ENCODE data around the gene MRPL10. TPM values are rescaled to one million over a fixed set of nuclear protein-coding genes. Genes with fewer than 3 reads are reported as not detected.

The MRPL10 gene
- polyA plus RNA-seq, 6 donors from 2014 or later, result 33.1 to 49.0 (median 39.1) TPM

DNA sequence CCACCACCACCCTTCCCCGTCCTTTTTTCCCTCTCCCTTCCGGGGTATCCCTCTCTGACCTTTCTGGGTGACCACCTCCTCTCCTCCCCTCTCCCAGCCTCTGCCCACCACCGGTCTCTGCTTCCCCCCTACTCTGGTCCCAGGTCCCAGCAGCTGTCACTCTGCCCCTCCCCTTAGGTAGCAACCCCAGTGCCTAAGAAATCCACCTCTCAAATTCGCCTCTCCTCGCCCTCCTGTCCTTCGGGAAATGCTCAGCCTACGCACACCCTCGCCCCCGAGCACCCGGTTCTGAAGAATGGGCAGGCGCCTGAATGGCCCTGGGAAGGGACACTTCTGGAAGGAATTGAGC lies 20.4 kb upstream of the MRPL10 start:
- ATAC-seq (ENCODE audit: low read depth in 2 of 2) (no peak), DNase-seq (no peak)
- Mint-ChIP-seq H3K9me3 (no peaks in the 10 kb centered on the region), H3K27me3 (peaks cover 64 to 94% (median 90%) of the 10 kb centered on the region in 3 donors), H3K36me3 (no peaks in the 10 kb centered on the region), H3K27ac (no peak overlapping the region), H3K4me1 (peaks cover 23 to 30% (median 29%) of the 10 kb centered on the region in 3 donors), H3K4me3 (peak overlapping the region in 6 of 8 donors; percentile 26 to 88 (median 62))

DNA sequence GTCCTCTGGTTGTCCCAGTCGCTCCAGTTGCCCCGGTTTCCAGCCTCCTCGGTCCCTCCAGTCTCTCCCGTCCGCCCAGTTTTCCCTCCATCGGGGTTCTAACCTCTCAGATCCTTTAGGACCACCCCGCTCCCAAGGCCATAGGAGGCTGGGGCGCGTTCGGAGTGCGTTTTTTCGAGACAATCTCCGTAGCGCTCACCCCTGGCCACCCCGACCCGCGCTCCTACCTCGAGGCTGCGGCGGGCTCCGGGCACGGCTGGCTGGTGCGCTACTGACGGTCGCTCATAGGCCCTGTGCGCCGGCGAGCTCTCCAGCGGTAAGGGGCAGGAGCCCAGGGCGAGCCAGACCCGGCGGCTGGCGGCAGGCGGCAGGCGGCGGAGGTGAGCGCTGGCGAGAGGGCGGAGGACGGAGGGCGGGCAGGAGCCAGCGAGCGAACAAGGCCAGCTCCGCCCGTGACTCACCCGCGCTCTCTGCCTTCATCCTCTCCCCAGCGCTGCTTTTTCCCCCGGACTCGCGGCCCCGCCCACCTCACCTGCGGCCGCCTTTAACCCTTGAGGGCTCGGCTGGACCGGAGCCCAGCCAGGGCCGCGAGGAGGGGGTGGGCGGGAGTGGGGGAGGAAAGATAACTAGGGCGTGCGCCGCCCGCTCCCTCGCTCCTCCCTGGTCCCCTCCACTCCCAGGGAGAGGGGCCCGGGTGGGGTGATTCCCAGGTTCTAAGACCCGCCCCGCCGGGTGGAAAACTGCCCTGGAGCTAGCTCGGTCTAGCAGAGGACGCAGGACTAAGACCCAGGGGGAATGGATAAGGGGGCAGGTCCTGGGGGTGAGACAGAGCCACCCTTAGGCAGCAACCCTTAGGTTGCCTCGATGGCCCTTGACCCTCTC lies 19.6 kb upstream of the MRPL10 start, which contains the start of gene SP6:
Gene SP6, minus strand, starts transcription at position 472 of the 882 bp plus-strand sequence. CDS start 2,734 bp downstream, outside the sequence.
- Mint-ChIP-seq H3K36me3 (no peaks in the 10 kb centered on the region), H3K27ac (no peak within 1 kb of the TSS)

DNA sequence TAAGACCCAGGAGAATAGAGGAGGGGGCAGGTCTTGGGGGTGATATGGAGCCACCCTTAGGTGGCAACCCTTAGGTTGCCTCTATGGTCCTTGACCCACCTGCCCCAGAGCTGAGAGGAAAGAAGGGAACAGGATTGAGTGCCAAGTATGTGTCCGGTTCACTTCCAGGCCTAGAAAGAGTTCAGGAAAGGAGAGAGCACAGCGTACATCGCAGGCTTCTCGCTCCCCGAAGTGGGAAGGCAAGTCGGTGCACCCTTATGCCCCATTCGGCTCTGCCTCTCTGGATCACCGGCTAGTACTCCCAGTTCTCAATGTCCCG lies 19.0 kb upstream of the MRPL10 start:
- H3K4me3 Mint-ChIP-seq, result peak overlapping the region; percentile 16 to 85 (median 70)
- H3K9me3 Mint-ChIP-seq, result no peaks in the 10 kb centered on the region
- H3K36me3 Mint-ChIP-seq, result no peaks in the 10 kb centered on the region
- DNase-seq, result no peak
- H3K27ac Mint-ChIP-seq, result no peak overlapping the region
- no peak for ATAC-seq (ENCODE audit: low read depth in 2 of 2)
- H3K4me1 Mint-ChIP-seq, result peaks cover 23 to 32% (median 29%) of the 10 kb centered on the region in 3 donors
- peaks cover 64 to 94% (median 90%) of the 10 kb centered on the region in 3 donors for H3K27me3 Mint-ChIP-seq

More for the DNA sequence above, 19.6 kb upstream of the MRPL10 start, which contains the start of gene SP6:
- peaks cover 23 to 32% (median 29%) of the 10 kb centered on the region in 3 donors for H3K4me1 Mint-ChIP-seq
- no peaks in the 10 kb centered on the region for H3K9me3 Mint-ChIP-seq
- H3K4me3 Mint-ChIP-seq, result peak within 1 kb of the TSS; percentile 16 to 88 (median 74)
- ATAC-seq (ENCODE audit: low read depth in 2 of 2) (peak; percentile 65 to 67), DNase-seq (peak; percentile 31)
- peaks cover 63 to 94% (median 90%) of the 10 kb centered on the region in 3 donors for H3K27me3 Mint-ChIP-seq

DNA sequence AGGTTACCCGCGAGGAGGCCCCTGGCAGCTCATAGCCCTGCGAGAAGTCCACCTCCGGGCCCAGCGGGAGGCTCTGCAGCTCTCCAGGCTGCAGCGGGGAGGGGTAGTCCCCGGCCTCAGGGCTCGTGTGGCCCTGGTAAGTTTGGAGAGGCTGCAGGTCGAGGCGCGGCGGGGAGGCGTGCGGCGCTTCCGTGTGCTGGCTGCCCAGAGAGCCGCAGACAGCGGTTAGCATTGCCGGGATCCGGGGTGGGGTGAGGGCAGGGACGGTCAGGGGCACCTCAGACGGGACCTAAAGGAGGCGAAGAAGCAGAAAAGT lies 16.8 kb upstream of the MRPL10 start:
- Mint-ChIP-seq H3K36me3 (no peaks in the 10 kb centered on the region), H3K27ac (no peak overlapping the region), H3K4me1 (peaks cover 23 to 32% (median 29%) of the 10 kb centered on the region in 3 donors), H3K9me3 (no peaks in the 10 kb centered on the region), H3K4me3 (peak overlapping the region in 1 of 8 donors; percentile 25), H3K27me3 (peaks cover 55 to 89% (median 84%) of the 10 kb centered on the region in 3 donors)
- DNase-seq (no peak), ATAC-seq (ENCODE audit: low read depth in 2 of 2) (no peak)

DNA sequence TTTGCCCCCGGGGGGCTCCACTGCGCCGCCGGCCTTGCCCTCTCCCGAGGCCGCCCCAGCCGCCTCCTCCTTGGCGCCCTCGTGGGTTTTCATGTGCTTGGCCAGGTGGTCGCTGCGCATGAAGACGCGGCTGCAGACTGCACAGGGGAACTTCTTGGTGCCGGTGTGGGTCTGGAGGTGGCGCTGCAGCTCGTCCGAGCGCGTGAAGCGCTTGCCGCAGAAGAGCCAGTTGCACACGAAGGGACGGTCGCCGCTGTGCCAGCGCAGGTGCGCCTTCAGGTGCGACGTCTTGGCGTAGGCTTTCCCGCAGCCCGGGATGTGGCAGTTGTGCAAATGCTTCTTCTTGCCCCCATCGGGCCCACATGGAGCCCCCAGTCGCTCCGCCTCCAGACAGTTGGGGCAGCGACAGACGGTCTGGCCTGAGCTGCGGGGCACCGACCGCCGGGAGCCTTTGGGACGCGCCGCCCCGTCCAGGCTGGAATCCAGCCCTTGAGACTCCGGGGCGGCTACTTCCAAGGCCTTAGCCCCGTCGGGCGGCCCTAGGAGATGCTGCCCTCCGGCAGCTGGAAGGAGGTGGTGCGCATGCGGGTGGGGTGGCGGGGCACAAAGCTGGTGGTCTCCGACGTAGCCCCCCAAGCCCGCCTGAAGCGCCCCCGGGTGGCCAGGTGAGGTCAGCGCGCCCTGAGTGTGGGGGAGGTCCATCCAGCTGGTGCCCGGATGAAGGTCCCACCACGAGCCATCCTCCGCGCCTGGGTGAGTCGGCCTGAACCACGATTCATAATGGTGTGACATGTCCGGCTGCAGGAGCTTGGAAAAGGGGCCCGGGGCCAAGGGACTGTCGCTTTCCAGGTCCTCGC lies 16.2 kb upstream of the MRPL10 start:
- Mint-ChIP-seq H3K9me3 (no peaks in the 10 kb centered on the region), H3K4me1 (peaks cover 26 to 36% (median 33%) of the 10 kb centered on the region in 3 donors), H3K36me3 (no peaks in the 10 kb centered on the region), H3K27me3 (peaks cover 55 to 83% (median 78%) of the 10 kb centered on the region in 3 donors), H3K4me3 (peak overlapping the region in 3 of 8 donors; percentile 4 to 41 (median 25)), H3K27ac (no peak overlapping the region)
- DNase-seq (no peak), ATAC-seq (ENCODE audit: low read depth in 2 of 2) (peak; percentile 49 to 51)

DNA sequence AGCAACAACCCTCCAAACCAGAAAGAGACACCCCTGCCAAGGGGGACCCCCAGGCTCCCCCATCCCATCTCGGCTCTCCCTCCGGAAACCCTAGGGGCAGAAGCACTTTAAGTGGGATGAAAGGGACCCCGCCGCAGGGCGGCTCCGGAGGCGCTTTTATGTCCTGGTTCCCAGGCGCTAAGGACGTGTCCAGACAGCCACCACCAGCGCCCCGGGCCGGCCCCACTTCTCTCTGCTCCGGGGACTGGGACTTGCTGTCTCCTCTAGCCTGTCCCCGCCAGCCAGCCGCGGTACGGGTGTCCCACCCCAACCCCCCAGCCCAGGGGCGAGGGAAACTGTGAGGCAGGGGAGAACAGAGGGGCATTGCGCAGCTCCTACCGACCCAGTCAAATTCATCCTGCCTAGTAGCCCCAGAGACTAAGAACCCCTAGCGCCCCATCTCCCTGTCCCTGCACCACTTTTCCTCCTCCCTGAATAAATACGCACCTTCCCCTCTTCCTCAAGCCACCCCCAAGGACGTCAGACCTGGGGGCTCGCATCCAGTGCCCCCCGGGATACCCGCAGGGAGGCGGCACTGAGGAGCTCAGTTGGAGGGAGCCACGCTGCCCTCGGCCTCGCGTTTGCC lies 15.5 kb upstream of the MRPL10 start:
- Mint-ChIP-seq H3K4me3 (peak overlapping the region in 2 of 8 donors; percentile 4 to 20), H3K27me3 (peaks cover 49 to 75% (median 71%) of the 10 kb centered on the region in 3 donors), H3K27ac (no peak overlapping the region), H3K36me3 (no peaks in the 10 kb centered on the region), H3K4me1 (peaks cover 19 to 29% (median 25%) of the 10 kb centered on the region in 3 donors), H3K9me3 (no peaks in the 10 kb centered on the region)
- ATAC-seq (ENCODE audit: low read depth in 2 of 2) (no peak), DNase-seq (no peak)

DNA sequence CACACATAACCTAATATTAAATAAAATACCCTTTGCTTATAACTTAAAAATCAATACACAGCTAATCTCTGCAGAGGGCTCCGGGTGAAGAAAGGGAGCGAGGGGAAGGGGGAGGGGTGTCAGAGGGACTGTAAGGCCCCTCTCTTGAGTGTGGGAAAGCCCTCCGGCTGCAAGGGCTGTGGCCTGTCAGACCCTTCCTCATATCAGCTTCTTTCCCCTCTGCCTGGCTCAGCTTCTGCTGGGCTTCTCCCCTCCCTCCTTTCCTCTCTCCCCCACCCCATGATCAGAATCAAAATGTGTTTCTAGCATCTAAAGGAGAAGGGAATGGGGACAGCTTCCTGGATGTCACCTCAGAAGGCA lies 14.4 kb upstream of the MRPL10 start:
- ATAC-seq (ENCODE audit: low read depth in 2 of 2), result no peak
- peaks cover 49 to 70% (median 64%) of the 10 kb centered on the region in 3 donors for H3K27me3 Mint-ChIP-seq
- H3K4me1 Mint-ChIP-seq, result peaks cover 21 to 32% (median 25%) of the 10 kb centered on the region in 3 donors
- no peak overlapping the region for H3K4me3 Mint-ChIP-seq
- no peak overlapping the region for H3K27ac Mint-ChIP-seq
- H3K9me3 Mint-ChIP-seq, result no peaks in the 10 kb centered on the region
- DNase-seq, result no peak
- H3K36me3 Mint-ChIP-seq, result no peaks in the 10 kb centered on the region

DNA sequence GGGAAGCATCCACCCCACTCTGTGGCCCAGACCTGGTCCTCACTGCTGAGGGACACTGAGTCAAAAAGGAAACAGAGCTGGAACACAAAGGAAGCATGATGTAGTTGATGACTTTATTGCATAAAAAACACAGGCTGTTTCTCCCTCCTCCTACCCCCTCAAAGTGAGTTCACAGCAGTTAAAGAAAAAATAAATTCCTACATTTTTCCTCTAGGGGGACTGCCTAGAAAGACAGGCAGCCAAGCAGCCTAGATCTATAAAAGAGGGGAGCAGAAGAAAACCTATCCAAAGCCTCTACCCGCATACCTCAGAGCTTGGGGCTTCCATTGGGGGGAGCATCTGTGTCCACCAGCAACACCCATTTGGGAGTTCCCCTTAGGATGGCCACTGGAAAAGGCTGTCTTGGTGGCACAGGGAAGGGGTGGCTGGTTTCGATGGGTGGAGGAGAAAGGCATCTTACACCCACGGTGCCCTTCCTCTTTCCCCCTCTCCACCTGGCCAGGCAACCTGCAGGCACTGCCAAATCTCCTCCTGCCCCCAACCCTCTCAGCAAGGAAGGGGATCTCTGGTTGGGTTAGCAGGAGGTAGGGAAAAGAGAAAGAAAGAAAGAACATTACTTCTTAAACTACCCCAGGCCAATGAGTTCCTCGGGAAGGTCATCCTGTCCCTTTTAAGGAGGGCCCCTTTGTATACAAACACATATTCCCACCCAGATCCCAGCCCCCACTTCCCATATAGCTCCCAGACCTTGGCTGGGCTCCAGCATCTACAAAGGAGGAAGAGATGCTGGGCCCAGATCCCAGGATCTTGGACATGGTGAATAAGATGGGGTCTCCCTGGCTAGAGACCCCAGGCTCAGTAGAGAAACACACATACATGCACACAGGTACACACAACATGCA lies 13.7 kb upstream of the MRPL10 start:
- no peak overlapping the region for H3K27ac Mint-ChIP-seq
- H3K4me3 Mint-ChIP-seq, result peak overlapping the region in 1 of 8 donors; percentile 5
- DNase-seq (no peak), ATAC-seq (ENCODE audit: low read depth in 2 of 2) (no peak)
- no peaks in the 10 kb centered on the region for H3K9me3 Mint-ChIP-seq
- peaks cover 43 to 63% (median 58%) of the 10 kb centered on the region in 3 donors for H3K27me3 Mint-ChIP-seq
- H3K36me3 Mint-ChIP-seq, result no peaks in the 10 kb centered on the region
- H3K4me1 Mint-ChIP-seq, result peaks cover 20 to 32% (median 25%) of the 10 kb centered on the region in 3 donors

DNA sequence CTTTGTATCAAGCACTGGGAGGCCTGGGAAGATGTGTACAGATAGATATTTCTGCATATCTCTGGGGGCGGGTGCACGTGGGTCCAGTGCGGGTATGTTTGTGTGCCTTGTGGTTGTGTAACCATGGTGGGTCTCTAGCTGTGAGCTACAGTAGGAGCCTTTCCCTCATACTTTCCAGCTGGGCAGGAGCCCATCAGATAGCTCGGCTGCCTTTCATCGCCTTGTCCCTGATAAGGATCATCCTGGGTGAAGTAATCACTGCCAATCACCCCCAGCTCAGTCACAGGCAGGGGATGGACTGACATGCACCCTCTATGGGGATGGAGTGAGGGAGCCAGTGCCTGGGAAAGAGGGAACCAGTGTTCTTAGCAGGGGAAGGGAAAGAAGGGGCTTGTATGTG lies 12.9 kb upstream of the MRPL10 start:
- Mint-ChIP-seq H3K36me3 (no peaks in the 10 kb centered on the region), H3K27me3 (peaks cover 38 to 55% (median 49%) of the 10 kb centered on the region in 3 donors), H3K9me3 (no peaks in the 10 kb centered on the region), H3K4me1 (peaks cover 23 to 36% (median 32%) of the 10 kb centered on the region in 3 donors), H3K4me3 (no peak overlapping the region), H3K27ac (no peak overlapping the region)
- DNase-seq (no peak), ATAC-seq (ENCODE audit: low read depth in 2 of 2) (no peak)

DNA sequence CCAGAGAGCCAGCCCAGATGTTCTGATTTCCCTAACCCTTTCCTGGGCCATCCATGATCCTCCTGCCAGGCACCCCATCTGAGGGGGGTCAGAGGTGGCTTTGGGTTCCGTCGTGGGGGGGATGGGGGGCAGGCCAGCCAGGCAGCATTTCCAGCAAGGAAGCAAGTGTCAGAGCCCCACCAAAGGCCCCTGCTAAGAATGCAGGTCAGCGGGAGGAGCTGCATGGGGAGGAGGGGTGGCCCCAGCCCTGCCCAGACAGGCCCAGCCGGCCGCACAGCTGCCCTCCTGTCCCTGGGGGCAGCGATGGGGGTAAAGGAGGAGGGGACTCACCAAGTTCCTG lies 12.0 kb upstream of the MRPL10 start:
- Mint-ChIP-seq H3K4me3 (peak overlapping the region in 1 of 8 donors; percentile 95), H3K27ac (no peak overlapping the region), H3K9me3 (no peaks in the 10 kb centered on the region), H3K27me3 (peaks cover 30 to 46% (median 40%) of the 10 kb centered on the region in 3 donors), H3K36me3 (no peaks in the 10 kb centered on the region), H3K4me1 (peaks cover 23 to 36% (median 30%) of the 10 kb centered on the region in 3 donors)
- ATAC-seq (ENCODE audit: low read depth in 2 of 2), result no peak
- no peak for DNase-seq

DNA sequence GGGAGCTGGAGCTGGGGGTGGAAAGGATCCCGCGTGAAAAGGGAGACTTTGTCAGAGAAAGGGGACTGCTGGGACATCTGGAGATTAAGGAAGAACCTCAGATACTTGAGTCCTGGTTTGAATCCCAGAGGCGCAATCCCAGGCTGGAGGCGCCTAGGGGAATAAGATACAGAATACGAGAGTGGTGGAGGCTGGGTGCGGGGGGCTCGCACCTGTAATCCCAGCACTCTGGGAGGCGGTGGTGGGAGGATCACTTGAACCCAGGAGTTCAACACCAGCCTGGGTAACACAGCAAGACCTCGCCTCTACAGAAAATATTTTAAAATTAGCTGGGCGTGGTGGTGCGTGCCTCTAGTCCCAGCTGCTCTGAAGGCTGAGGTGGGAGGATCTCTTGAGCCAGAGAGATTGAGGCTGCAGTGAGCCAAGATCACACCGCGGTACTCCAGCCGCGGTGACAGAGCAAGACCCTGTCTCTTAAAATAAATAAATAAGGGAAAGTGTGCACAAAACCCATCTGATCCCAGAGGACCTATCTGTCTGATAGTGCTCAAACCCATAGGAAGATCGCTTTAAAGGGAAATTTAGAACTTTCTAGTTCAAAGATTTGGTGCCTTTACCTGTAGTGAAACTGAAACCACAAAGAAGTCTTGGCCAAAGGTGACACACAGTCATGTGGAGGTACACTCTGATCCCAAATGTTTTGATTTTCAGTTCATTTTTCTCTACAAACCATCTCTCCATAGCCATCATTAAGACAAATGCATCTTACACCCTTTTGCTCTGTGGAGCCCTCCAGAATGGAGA lies 10.3 kb upstream of the MRPL10 start:
- Mint-ChIP-seq H3K4me3 (peak overlapping the region; percentile 93 to 100 (median 96)), H3K36me3 (no peaks in the 10 kb centered on the region), H3K27ac (peak overlapping the region in 5 of 6 donors; percentile 39 to 88 (median 76)), H3K27me3 (peaks cover 29 to 30% (median 30%) of the 10 kb centered on the region in 3 donors), H3K9me3 (no peaks in the 10 kb centered on the region), H3K4me1 (peaks cover 17 to 26% (median 25%) of the 10 kb centered on the region in 3 donors)
- DNase-seq (no peak), ATAC-seq (ENCODE audit: low read depth in 2 of 2) (no peak)
